ENCODE measurements around the gene ZNF496. TPM values are rescaled to one million over a fixed set of nuclear protein-coding genes. Genes with fewer than 3 reads are reported as not detected.

The ZNF496 gene
- total RNA-seq, 2 experiments from 2014 or later: 21.7 to 36.4 TPM

DNA sequence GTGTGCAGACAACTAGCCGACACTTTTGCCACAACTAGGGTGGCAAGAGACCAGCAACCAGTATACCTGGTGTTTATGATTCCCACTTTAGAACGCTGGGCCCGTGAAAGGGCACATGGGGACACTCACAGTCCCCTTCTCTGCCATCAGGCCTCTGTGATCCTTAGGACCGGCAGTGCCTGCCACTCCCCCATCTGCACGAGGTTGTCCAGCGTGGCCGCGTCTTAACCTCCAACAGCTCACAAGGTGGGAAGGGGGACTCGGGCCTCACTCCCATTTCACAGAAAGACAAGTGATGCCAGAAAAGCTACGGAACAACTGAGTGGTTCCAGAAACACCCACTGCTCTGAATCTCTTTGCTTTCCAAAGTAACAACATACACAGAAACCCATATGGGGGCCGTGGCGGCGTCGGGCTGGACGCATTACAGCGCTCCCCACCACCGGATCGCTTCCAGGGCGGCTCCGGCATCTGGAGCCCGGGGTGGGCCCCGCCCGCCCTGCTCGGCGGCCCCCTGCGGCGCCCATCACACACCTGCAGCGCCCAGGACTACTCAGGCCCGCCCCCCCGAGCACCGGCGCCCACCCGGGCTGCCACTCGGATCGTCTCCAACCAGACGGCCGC lies 1.0 kb downstream of the ZNF496 start:
- Histone ChIP-seq H3K4me3 (ENCODE audit: low read depth, low read length, poor library complexity, severe bottlenecking) (peak overlapping the region; percentile 99), H3K36me3 (ENCODE audit: insufficient read depth, low read length) (peaks cover 38% of the 10 kb centered on the region), H3K79me2 (ENCODE audit: insufficient read depth, low read depth, low read length) (peaks cover 10% of the 10 kb centered on the region; the same call in 1 of the 2 replicates), H3K9me2 (ENCODE audit: insufficient read depth, low read length) (no peaks in the 10 kb centered on the region), H3K4me2 (ENCODE audit: low read length) (peak overlapping the region; percentile 91), H3K9me3 (ENCODE audit: low read length) (no peaks in the 10 kb centered on the region), H3K27ac (ENCODE audit: low read depth, low read length, poor library complexity, severe bottlenecking) (no peak overlapping the region), H3K4me1 (ENCODE audit: insufficient read depth, low read length, poor library complexity, severe bottlenecking) (peaks cover 26% of the 10 kb centered on the region), H2AFZ (ENCODE audit: low read length) (peak overlapping the region; percentile 78), H4K20me1 (ENCODE audit: insufficient read depth, low read length) (no peaks in the 10 kb centered on the region; the same call in 1 of the 2 replicates)
- no peak for DNase-seq (ENCODE audit: low spot score)
- CTCF ChIA-PET (ENCODE audit: unreplicated experiment): interaction anchor here (0.8 kb wide), 1 partner anchor 1042 kb away, joined by 3 read pairs; no protein-coding TSS in a partner anchor
- intact Hi-C loops (cut with micrococcal nuclease; ENCODE audit: unreplicated experiment): loop anchor here (5.0 kb wide), 1 partner anchor 118 kb away; no protein-coding TSS in a partner anchor
- TF ChIP-seq EZH2phosphoT487 (IDR thresholded peaks at IDR 0.05; ENCODE audit: borderline replicate concordance, low read depth, low read length): no peak
- TF ChIP-seq, protein P1, sequence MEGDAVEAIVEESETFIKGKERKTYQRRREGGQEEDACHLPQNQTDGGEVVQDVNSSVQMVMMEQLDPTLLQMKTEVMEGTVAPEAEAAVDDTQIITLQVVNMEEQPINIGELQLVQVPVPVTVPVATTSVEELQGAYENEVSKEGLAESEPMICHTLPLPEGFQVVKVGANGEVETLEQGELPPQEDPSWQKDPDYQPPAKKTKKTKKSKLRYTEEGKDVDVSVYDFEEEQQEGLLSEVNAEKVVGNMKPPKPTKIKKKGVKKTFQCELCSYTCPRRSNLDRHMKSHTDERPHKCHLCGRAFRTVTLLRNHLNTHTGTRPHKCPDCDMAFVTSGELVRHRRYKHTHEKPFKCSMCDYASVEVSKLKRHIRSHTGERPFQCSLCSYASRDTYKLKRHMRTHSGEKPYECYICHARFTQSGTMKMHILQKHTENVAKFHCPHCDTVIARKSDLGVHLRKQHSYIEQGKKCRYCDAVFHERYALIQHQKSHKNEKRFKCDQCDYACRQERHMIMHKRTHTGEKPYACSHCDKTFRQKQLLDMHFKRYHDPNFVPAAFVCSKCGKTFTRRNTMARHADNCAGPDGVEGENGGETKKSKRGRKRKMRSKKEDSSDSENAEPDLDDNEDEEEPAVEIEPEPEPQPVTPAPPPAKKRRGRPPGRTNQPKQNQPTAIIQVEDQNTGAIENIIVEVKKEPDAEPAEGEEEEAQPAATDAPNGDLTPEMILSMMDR (conservative IDR thresholded peaks at IDR 0.05; ENCODE audit: low read length): no peak
- BruUV-seq (replicated peaks): no TSS peak
- POLR2A ChIA-PET: interaction anchor here (0.7 to 1.4 kb wide), 2 partner anchors 12 to 18 kb away, joined by 3 read pairs; no protein-coding TSS in a partner anchor

DNA sequence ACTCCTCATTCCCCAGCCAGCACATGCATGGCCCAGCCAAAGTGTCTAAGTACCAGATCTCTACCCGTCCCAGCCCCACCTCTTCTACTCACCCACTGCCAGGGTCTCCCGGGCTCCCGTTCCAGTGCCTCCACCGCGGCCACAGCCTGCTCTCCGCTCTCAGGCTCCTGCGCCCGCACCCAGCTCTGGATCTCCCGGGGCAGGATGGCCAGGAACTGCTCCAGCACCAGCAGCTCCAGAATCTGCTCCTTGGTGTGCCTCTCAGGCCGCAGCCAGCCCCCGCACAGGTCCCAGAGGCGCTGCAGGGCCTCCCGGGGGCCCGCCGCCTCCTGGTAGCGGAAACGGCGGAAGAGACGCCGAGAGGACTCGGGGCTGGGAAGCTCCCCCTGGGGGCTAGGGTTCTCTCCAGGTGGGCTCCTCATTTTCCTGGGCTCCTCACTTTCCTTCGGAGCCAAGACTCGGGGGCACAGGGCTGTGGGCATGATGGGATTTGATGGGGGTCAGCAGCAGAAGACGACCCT lies 2.5 kb downstream of the ZNF496 start:
- no peak for DNase-seq (ENCODE audit: low spot score)
- H3K27ac ChIP-seq (ENCODE audit: low read depth, low read length, poor library complexity, severe bottlenecking): no peak overlapping the region
- H4K20me1 ChIP-seq (ENCODE audit: insufficient read depth, low read length): no peaks in the 10 kb centered on the region; the same call in 1 of the 2 replicates
- H3K4me2 ChIP-seq (ENCODE audit: low read length): no peak overlapping the region
- H3K9me3 ChIP-seq (ENCODE audit: low read length): no peaks in the 10 kb centered on the region
- POLR2A ChIA-PET: no interaction called here
- H3K4me3 ChIP-seq (ENCODE audit: low read depth, low read length, poor library complexity, severe bottlenecking): no peak overlapping the region
- CTCF ChIA-PET (ENCODE audit: unreplicated experiment): no interaction called here
- BruUV-seq (replicated peaks): no TSS peak
- intact Hi-C loops (cut with micrococcal nuclease; ENCODE audit: unreplicated experiment): no loop called here
- H3K9me2 ChIP-seq (ENCODE audit: insufficient read depth, low read length): no peaks in the 10 kb centered on the region
- H3K4me1 ChIP-seq (ENCODE audit: insufficient read depth, low read length, poor library complexity, severe bottlenecking): peaks cover 26% of the 10 kb centered on the region
- H3K79me2 ChIP-seq (ENCODE audit: insufficient read depth, low read depth, low read length): peaks cover 10% of the 10 kb centered on the region; the same call in 1 of the 2 replicates
- no peak for TF ChIP-seq EZH2phosphoT487 (IDR thresholded peaks at IDR 0.05; ENCODE audit: borderline replicate concordance, low read depth, low read length)
- TF ChIP-seq, protein P1 (conservative IDR thresholded peaks at IDR 0.05; ENCODE audit: low read length): no peak
- no peak overlapping the region for H2AFZ ChIP-seq (ENCODE audit: low read length)
- peaks cover 53% of the 10 kb centered on the region for H3K36me3 ChIP-seq (ENCODE audit: insufficient read depth, low read length)

DNA sequence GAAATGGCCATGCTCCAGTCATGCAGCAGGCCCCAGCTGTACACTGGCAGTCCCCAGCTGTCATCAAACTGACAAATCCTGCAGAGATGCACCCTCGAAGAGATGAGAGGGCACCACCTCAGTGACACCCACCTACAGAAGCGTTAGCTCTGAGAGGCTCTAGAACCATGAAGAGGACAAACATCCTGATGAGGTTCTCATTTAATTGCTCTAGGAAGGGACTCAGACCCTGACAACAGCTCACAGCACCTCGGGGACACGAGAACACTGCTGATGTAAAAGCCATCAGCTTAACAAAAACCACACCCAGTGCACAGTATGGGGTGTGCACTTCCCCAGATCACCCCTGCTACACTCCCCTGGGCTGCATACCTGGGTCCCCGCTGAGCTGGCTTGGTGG lies 3.4 kb downstream of the ZNF496 start:
- Histone ChIP-seq H3K4me1 (ENCODE audit: insufficient read depth, low read length, poor library complexity, severe bottlenecking) (peaks cover 26% of the 10 kb centered on the region), H3K9me3 (ENCODE audit: low read length) (no peaks in the 10 kb centered on the region), H3K36me3 (ENCODE audit: insufficient read depth, low read length) (peaks cover 59% of the 10 kb centered on the region), H3K4me2 (ENCODE audit: low read length) (no peak overlapping the region), H3K4me3 (ENCODE audit: low read depth, low read length, poor library complexity, severe bottlenecking) (no peak overlapping the region), H3K9me2 (ENCODE audit: insufficient read depth, low read length) (no peaks in the 10 kb centered on the region), H4K20me1 (ENCODE audit: insufficient read depth, low read length) (no peaks in the 10 kb centered on the region; the same call in 1 of the 2 replicates), H2AFZ (ENCODE audit: low read length) (no peak overlapping the region), H3K79me2 (ENCODE audit: insufficient read depth, low read depth, low read length) (peaks cover 10% of the 10 kb centered on the region; the same call in 1 of the 2 replicates), H3K27ac (ENCODE audit: low read depth, low read length, poor library complexity, severe bottlenecking) (no peak overlapping the region)
- POLR2A ChIA-PET: interaction anchor here (0.6 kb wide), 2 partner anchors 44 to 135 kb away, joined by 3 to 4 read pairs; no protein-coding TSS in a partner anchor
- no TSS peak for BruUV-seq (replicated peaks)
- no peak for DNase-seq (ENCODE audit: low spot score)
- TF ChIP-seq, protein P1 (conservative IDR thresholded peaks at IDR 0.05; ENCODE audit: low read length): no peak
- no peak for TF ChIP-seq EZH2phosphoT487 (IDR thresholded peaks at IDR 0.05; ENCODE audit: borderline replicate concordance, low read depth, low read length)
- CTCF ChIA-PET (ENCODE audit: unreplicated experiment): no interaction called here
- intact Hi-C loops (cut with micrococcal nuclease; ENCODE audit: unreplicated experiment): no loop called here
